ENCODE measurements around the gene HIF1A. TPM values are rescaled to one million over a fixed set of nuclear protein-coding genes. Genes with fewer than 3 reads are reported as not detected.

HIF1A gene
- total and polyA plus RNA-seq, 4 donors = 15.4 to 79.2 (median 34.8) TPM

DNA sequence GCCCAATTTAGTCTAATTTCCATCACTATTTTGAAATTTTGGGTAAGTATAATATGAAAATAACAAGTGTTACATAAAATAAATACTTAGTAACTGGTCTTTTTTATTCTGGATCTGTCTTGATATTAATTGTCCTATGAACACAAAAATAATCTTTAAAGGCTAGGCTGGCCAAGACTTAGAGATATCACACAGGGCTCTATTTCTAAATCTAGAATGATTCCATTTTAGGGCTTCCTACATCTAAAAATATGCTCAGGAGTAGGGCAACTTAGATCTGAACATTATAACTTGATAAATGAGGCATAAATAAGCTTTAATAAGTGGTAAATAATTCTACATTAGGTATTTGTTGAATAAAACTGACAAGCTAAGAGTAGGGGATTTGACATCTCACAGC is 43.8 kb downstream of the HIF1A start:
- Histone ChIP-seq H3K9ac (ENCODE audit: low read depth in 1 of 2, low read length in 2 of 2) (no peak overlapping the region), H3K27ac (ENCODE audit: low read depth in 1 of 2, low read length in 2 of 2) (no peak overlapping the region), H3K36me3 (ENCODE audit: control insufficient read depth in 4 of 4, insufficient read depth in 3 of 4, low read depth in 1 of 4, low read length in 3 of 4) (peaks cover 6 to 71% (median 58%) of the 10 kb centered on the region in 4 donors), H3K4me1 (ENCODE audit: control insufficient read depth in 4 of 4, insufficient read depth in 4 of 4, low read length in 3 of 4) (peaks cover 0 to 2% (median 0%) of the 10 kb centered on the region in 4 donors), H3K4me3 (ENCODE audit: low read depth in 1 of 3, low read length in 3 of 3) (no peak overlapping the region), H3K9me3 (ENCODE audit: control insufficient read depth in 4 of 4, low read length in 3 of 4) (no peaks in the 10 kb centered on the region), H3K27me3 (ENCODE audit: control insufficient read depth in 4 of 4, insufficient read depth in 4 of 4, low read length in 3 of 4) (no peaks in the 10 kb centered on the region)
- TF ChIP-seq, protein P1, sequence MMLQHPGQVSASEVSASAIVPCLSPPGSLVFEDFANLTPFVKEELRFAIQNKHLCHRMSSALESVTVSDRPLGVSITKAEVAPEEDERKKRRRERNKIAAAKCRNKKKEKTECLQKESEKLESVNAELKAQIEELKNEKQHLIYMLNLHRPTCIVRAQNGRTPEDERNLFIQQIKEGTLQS (IDR thresholded peaks at IDR 0.05) = no peak
- TF ChIP-seq, protein P2, sequence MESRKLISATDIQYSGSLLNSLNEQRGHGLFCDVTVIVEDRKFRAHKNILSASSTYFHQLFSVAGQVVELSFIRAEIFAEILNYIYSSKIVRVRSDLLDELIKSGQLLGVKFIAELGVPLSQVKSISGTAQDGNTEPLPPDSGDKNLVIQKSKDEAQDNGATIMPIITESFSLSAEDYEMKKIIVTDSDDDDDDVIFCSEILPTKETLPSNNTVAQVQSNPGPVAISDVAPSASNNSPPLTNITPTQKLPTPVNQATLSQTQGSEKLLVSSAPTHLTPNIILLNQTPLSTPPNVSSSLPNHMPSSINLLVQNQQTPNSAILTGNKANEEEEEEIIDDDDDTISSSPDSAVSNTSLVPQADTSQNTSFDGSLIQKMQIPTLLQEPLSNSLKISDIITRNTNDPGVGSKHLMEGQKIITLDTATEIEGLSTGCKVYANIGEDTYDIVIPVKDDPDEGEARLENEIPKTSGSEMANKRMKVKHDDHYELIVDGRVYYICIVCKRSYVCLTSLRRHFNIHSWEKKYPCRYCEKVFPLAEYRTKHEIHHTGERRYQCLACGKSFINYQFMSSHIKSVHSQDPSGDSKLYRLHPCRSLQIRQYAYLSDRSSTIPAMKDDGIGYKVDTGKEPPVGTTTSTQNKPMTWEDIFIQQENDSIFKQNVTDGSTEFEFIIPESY (IDR thresholded peaks at IDR 0.05) = no peak
- TF ChIP-seq FOXA1 (IDR thresholded peaks at IDR 0.05) = no peak
- no peak for TF ChIP-seq RXRA (IDR thresholded peaks at IDR 0.05)
- TF ChIP-seq HNF4A (conservative IDR thresholded peaks at IDR 0.05) = no peak
- TF ChIP-seq SP1 (IDR thresholded peaks at IDR 0.05) = no peak
- no peak for TF ChIP-seq YY1 (IDR thresholded peaks at IDR 0.05)
- TF ChIP-seq, protein P3, sequence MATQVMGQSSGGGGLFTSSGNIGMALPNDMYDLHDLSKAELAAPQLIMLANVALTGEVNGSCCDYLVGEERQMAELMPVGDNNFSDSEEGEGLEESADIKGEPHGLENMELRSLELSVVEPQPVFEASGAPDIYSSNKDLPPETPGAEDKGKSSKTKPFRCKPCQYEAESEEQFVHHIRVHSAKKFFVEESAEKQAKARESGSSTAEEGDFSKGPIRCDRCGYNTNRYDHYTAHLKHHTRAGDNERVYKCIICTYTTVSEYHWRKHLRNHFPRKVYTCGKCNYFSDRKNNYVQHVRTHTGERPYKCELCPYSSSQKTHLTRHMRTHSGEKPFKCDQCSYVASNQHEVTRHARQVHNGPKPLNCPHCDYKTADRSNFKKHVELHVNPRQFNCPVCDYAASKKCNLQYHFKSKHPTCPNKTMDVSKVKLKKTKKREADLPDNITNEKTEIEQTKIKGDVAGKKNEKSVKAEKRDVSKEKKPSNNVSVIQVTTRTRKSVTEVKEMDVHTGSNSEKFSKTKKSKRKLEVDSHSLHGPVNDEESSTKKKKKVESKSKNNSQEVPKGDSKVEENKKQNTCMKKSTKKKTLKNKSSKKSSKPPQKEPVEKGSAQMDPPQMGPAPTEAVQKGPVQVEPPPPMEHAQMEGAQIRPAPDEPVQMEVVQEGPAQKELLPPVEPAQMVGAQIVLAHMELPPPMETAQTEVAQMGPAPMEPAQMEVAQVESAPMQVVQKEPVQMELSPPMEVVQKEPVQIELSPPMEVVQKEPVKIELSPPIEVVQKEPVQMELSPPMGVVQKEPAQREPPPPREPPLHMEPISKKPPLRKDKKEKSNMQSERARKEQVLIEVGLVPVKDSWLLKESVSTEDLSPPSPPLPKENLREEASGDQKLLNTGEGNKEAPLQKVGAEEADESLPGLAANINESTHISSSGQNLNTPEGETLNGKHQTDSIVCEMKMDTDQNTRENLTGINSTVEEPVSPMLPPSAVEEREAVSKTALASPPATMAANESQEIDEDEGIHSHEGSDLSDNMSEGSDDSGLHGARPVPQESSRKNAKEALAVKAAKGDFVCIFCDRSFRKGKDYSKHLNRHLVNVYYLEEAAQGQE (IDR thresholded peaks at IDR 0.05) = no peak
- TF ChIP-seq NR2F2 (IDR thresholded peaks at IDR 0.05) = no peak
- DNase-seq (ENCODE audit: low spot score) = no peak

DNA sequence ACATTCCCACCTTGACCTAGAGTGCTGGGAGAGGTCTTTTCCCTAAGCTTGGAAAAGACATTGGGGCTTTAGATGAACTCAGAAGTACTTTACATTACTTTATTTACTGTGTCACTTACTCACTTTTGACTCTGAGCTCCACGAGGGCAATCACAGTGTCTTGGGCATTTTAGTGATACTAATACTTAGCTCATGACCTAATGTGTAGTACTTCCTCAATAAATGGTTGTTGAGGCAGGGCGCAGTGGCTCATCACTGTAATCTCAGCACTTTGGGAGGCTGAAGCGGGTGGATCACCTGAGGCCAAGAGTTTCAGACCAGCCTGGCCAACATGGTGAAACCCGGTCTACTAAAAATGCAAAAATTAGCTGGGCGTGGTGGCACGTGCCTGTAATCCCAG is 47.1 kb downstream of the HIF1A start:
- TF ChIP-seq, protein P4, sequence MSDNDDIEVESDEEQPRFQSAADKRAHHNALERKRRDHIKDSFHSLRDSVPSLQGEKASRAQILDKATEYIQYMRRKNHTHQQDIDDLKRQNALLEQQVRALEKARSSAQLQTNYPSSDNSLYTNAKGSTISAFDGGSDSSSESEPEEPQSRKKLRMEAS (IDR thresholded peaks at IDR 0.05) = no peak
- TF ChIP-seq HNF4A (conservative IDR thresholded peaks at IDR 0.05) (no peak), NR2F2 (IDR thresholded peaks at IDR 0.05) (no peak), RXRA (IDR thresholded peaks at IDR 0.05) (no peak), RAD21 (IDR thresholded peaks at IDR 0.05) (no peak), JUND (IDR thresholded peaks at IDR 0.05) (no peak), SP1 (IDR thresholded peaks at IDR 0.05) (no peak), FOXA2 (IDR thresholded peaks at IDR 0.05) (no peak), GABPA (IDR thresholded peaks at IDR 0.05 in 1 of 2, conservative IDR thresholded peaks at IDR 0.05 in 1 of 2) (no peak), YY1 (IDR thresholded peaks at IDR 0.05) (no peak)
- TF ChIP-seq, protein P5, sequence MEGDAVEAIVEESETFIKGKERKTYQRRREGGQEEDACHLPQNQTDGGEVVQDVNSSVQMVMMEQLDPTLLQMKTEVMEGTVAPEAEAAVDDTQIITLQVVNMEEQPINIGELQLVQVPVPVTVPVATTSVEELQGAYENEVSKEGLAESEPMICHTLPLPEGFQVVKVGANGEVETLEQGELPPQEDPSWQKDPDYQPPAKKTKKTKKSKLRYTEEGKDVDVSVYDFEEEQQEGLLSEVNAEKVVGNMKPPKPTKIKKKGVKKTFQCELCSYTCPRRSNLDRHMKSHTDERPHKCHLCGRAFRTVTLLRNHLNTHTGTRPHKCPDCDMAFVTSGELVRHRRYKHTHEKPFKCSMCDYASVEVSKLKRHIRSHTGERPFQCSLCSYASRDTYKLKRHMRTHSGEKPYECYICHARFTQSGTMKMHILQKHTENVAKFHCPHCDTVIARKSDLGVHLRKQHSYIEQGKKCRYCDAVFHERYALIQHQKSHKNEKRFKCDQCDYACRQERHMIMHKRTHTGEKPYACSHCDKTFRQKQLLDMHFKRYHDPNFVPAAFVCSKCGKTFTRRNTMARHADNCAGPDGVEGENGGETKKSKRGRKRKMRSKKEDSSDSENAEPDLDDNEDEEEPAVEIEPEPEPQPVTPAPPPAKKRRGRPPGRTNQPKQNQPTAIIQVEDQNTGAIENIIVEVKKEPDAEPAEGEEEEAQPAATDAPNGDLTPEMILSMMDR (IDR thresholded peaks at IDR 0.05; ENCODE audit: low read depth, low read length, missing input control) = no peak
- TF ChIP-seq, protein P3 (IDR thresholded peaks at IDR 0.05) = no peak
- TF ChIP-seq, protein P2 (IDR thresholded peaks at IDR 0.05) = no peak
- TF ChIP-seq, protein P1 (IDR thresholded peaks at IDR 0.05) = no peak
- Histone ChIP-seq H3K4me3 (ENCODE audit: low read depth in 1 of 3, low read length in 3 of 3) (no peak overlapping the region), H3K9ac (ENCODE audit: low read depth in 1 of 2, low read length in 2 of 2) (no peak overlapping the region), H3K4me1 (ENCODE audit: control insufficient read depth in 4 of 4, insufficient read depth in 4 of 4, low read length in 3 of 4) (no peaks in the 10 kb centered on the region), H3K27me3 (ENCODE audit: control insufficient read depth in 4 of 4, insufficient read depth in 4 of 4, low read length in 3 of 4) (no peaks in the 10 kb centered on the region), H3K27ac (ENCODE audit: low read depth in 1 of 2, low read length in 2 of 2) (no peak overlapping the region), H3K9me3 (ENCODE audit: control insufficient read depth in 4 of 4, low read length in 3 of 4) (no peaks in the 10 kb centered on the region), H3K36me3 (ENCODE audit: control insufficient read depth in 4 of 4, insufficient read depth in 3 of 4, low read depth in 1 of 4, low read length in 3 of 4) (peaks cover 5 to 57% (median 50%) of the 10 kb centered on the region in 4 donors)
- DNase-seq (ENCODE audit: low spot score) = no peak
- WGBS = 97% methylated on average over 6 of the region's 6 CpGs

Data from liver (tissue), 9 donors.